DOHH2 (cell line): ENCODE data around the gene SERINC2.

Source experiments
- H3F3A ChIP-seq: fragments of 200-600 bp; sonication (generic), shearing (Covaris generic); 2 replicates; pipeline ENCODE4 v1.6.0; 2016; ENCODE audit warnings: antibody characterized with exemption, mild to moderate bottlenecking; ENCODE audit not compliant: control insufficient read depth, insufficient read depth
- H3K27ac ChIP-seq: fragments of 200-600 bp; sonication (generic); 2 replicates; pipeline ENCODE4 v1.5.1; 2014; ENCODE audit warnings: low read depth, mild to moderate bottlenecking, low read length, moderate library complexity
- H3K27me3 ChIP-seq: fragments of 200-600 bp; sonication (generic); 2 replicates; pipeline ENCODE4 v1.6.1; 2014; ENCODE audit warnings: mild to moderate bottlenecking, low read length, mixed read lengths; ENCODE audit not compliant: control insufficient read depth
- H3K36me3 ChIP-seq: fragments of 200-600 bp; sonication (generic); 2 replicates; pipeline ENCODE4 v1.6.1; 2014; ENCODE audit warnings: mild to moderate bottlenecking, low read length, moderate library complexity, mixed read lengths; ENCODE audit not compliant: control insufficient read depth
- H3K4me1 ChIP-seq: fragments of 200-600 bp; sonication (generic); 2 replicates; pipeline ENCODE4 v1.6.1; 2014; ENCODE audit warnings: mild to moderate bottlenecking, low read length, mixed read lengths; ENCODE audit not compliant: control insufficient read depth
- H3K4me2 ChIP-seq: fragments of 200-600 bp; sonication (generic); 2 replicates; pipeline ENCODE4 v1.6.0; 2014; ENCODE audit warnings: mild to moderate bottlenecking, low read length, moderate library complexity
- H3K4me3 ChIP-seq: fragments of 200-600 bp; sonication (generic); 2 replicates; pipeline ENCODE4 v1.5.1; 2014; ENCODE audit warnings: mild to moderate bottlenecking, low read length, mixed read lengths
- H3K79me2 ChIP-seq: fragments of 200-600 bp; sonication (generic); 2 replicates; pipeline ENCODE4 v1.6.1; 2014; ENCODE audit warnings: mild to moderate bottlenecking, low read length, mixed read lengths; ENCODE audit not compliant: control insufficient read depth
- H3K9me2 ChIP-seq: fragments of 200-600 bp; sonication (generic); replicated peaks from 2 replicates; pipeline ENCODE4 v1.6.1; 2014; ENCODE audit warnings: mild to moderate bottlenecking, low read length, mixed read lengths; ENCODE audit not compliant: control insufficient read depth
- H3K9me3 ChIP-seq: fragments of 200-600 bp; sonication (generic); 2 replicates; pipeline ENCODE4 v1.6.1; 2014; ENCODE audit warnings: antibody characterized with exemption, low read length, mixed read lengths; ENCODE audit not compliant: control insufficient read depth, insufficient read depth
- H4K20me1 ChIP-seq: fragments of 200-600 bp; sonication (generic); 2 replicates; pipeline ENCODE4 v1.6.0; 2014; ENCODE audit warnings: low read depth, mild to moderate bottlenecking, antibody characterized with exemption, low read length, moderate library complexity; ENCODE audit not compliant: control insufficient read depth, insufficient read depth
- CTCF ChIP-seq: fragments of 200-600 bp; sonication (generic); IDR thresholded peaks from one replicate; pipeline ENCODE4 v1.5.1; 2014; ENCODE audit warnings: antibody characterized with exemption, mild to moderate bottlenecking, low read depth, low read length; ENCODE audit not compliant: poor library complexity, severe bottlenecking
- EZH2phosphoT487 ChIP-seq: fragments of 200-600 bp; sonication (generic); IDR thresholded peaks from 2 replicates; pipeline ENCODE4 v1.6.1; 2017; ENCODE audit warnings: borderline replicate concordance, mild to moderate bottlenecking, antibody characterized with exemption, low read length, moderate library complexity, mixed read lengths

Gene SERINC2

GRCh38 chr1:31377364-31377863, 35.6 kb upstream of the SERINC2 start:
- Histone ChIP-seq H3K36me3 (no peaks in the 10 kb centered on the region), H3K4me2 (no peak overlapping the region), H3K4me1 (peaks cover 4% of the 10 kb centered on the region; the same call in 1 of the 2 replicates), H3K9me2 (no peaks in the 10 kb centered on the region), H3K27me3 (peaks cover 19% of the 10 kb centered on the region), H3K27ac (no peak overlapping the region), H3K4me3 (no peak overlapping the region), H3F3A (no peaks in the 10 kb centered on the region), H4K20me1 (no peaks in the 10 kb centered on the region), H3K79me2 (no peaks in the 10 kb centered on the region), H3K9me3 (no peaks in the 10 kb centered on the region)
- TF ChIP-seq CTCF = no peak
- no peak for TF ChIP-seq EZH2phosphoT487

- Histone ChIP-seq H3F3A (no peaks in the 10 kb centered on the region), H3K9me3 (no peaks in the 10 kb centered on the region), H3K36me3 (no peaks in the 10 kb centered on the region), H4K20me1 (no peaks in the 10 kb centered on the region), H3K4me1 (peaks cover 3% of the 10 kb centered on the region; the same call in 1 of the 2 replicates), H3K27me3 (peaks cover 19% of the 10 kb centered on the region), H3K79me2 (no peaks in the 10 kb centered on the region), H3K4me2 (no peak overlapping the region), H3K4me3 (no peak overlapping the region), H3K9me2 (no peaks in the 10 kb centered on the region), H3K27ac (no peak overlapping the region)
- TF ChIP-seq CTCF (no peak), EZH2phosphoT487 (no peak)
Measured at GRCh38 chr1:31378001-31378400, 35.0 kb upstream of the SERINC2 start.

GRCh38 chr1:31380181-31380580, 32.8 kb upstream of the SERINC2 start:
- H3K79me2 ChIP-seq = no peaks in the 10 kb centered on the region
- no peaks in the 10 kb centered on the region for H3K9me2 ChIP-seq
- TF ChIP-seq CTCF = no peak
- TF ChIP-seq EZH2phosphoT487 = no peak
- no peaks in the 10 kb centered on the region for H3K4me1 ChIP-seq
- no peak overlapping the region for H3K4me2 ChIP-seq
- no peak overlapping the region for H3K27ac ChIP-seq
- H3K4me3 ChIP-seq = no peak overlapping the region
- H3F3A ChIP-seq = no peaks in the 10 kb centered on the region
- H3K9me3 ChIP-seq = no peaks in the 10 kb centered on the region
- peaks cover 17% of the 10 kb centered on the region for H3K27me3 ChIP-seq
- H3K36me3 ChIP-seq = no peaks in the 10 kb centered on the region
- H4K20me1 ChIP-seq = no peaks in the 10 kb centered on the region
